HepG2 (cell line): ENCODE data around the gene PTRH2. TPM values are rescaled to one million over a fixed set of nuclear protein-coding genes. Genes with fewer than 3 reads are reported as not detected.
A peak's percentile ranks its signal among the peaks of the same experiment; 100 is the strongest.

Experiments used
- ATF3 ChIP-seq: sonication (generic); formaldehyde crosslinking; IDR thresholded peaks from 2 replicates; pipeline ENCODE4 v1.4.0; 2020; ENCODE audit warnings: missing genetic modification reagents
- BCLAF1 ChIP-seq: fragments of 450-650 bp; IDR thresholded peaks from 2 replicates; pipeline ENCODE4 v1.6.1; 2017; ENCODE audit warnings: mild to moderate bottlenecking
- CBX2 ChIP-seq, 2 experiments: fragments of 200-600 bp in 1 of 2; sonication (generic); formaldehyde crosslinking in 1 of 2; IDR thresholded peaks; 2 replicates each; pipeline versions ENCODE4 v1.7.0 to v1.8.1; 2018 to 2022; ENCODE audit warnings: low read depth in 2 of 2, low read length in 1 of 2, mild to moderate bottlenecking in 1 of 2, missing genetic modification reagents in 1 of 2
- GFI1 ChIP-seq: sonication (generic); formaldehyde crosslinking; IDR thresholded peaks from 2 replicates; pipeline ENCODE4 v1.5.0; 2020; ENCODE audit warnings: missing genetic modification reagents, mild to moderate bottlenecking, borderline replicate concordance
- HNRNPLL ChIP-seq: fragments of 200-400 bp; formaldehyde crosslinking; IDR thresholded peaks from 2 replicates; pipeline ENCODE4 v1.6.1; 2017; ENCODE audit warnings: mild to moderate bottlenecking, low read depth, low read length; ENCODE audit not compliant: poor library complexity, severe bottlenecking
- IRF2 ChIP-seq: IDR thresholded peaks from 2 replicates; pipeline ENCODE4 v1.6.1; 2018; ENCODE audit warnings: missing genetic modification reagents, missing compliant biosample characterization
- MLLT10 ChIP-seq: sonication (generic); formaldehyde crosslinking; IDR thresholded peaks from 2 replicates; pipeline ENCODE4 v1.4.0; 2020; ENCODE audit warnings: missing genetic modification reagents
- MTF1 ChIP-seq: sonication (generic); formaldehyde crosslinking; IDR thresholded peaks from 2 replicates; pipeline ENCODE4 v1.5.0; 2020; ENCODE audit warnings: missing genetic modification reagents
- NFE2 ChIP-seq: sonication (generic); formaldehyde crosslinking; IDR thresholded peaks from 2 replicates; pipeline ENCODE4 v1.4.0; 2020; ENCODE audit warnings: missing genetic modification reagents
- NR2F2 ChIP-seq: IDR thresholded peaks from 2 replicates; pipeline ENCODE4 v1.6.1; 2012; ENCODE audit warnings: low read depth, inconsistent platforms, borderline replicate concordance
- PHF5A ChIP-seq: IDR thresholded peaks from one replicate; pipeline ENCODE4 v1.6.1; 2018; ENCODE audit warnings: low read depth, missing genetic modification reagents; ENCODE audit not compliant: unreplicated experiment
- SATB2 ChIP-seq: sonication (generic); formaldehyde crosslinking; IDR thresholded peaks from 2 replicates; pipeline ENCODE4 v1.5.0; 2020; ENCODE audit warnings: missing genetic modification reagents
- SIX4 ChIP-seq: sonication (generic); formaldehyde crosslinking; IDR thresholded peaks from 2 replicates; pipeline ENCODE4 v1.4.0; 2020; ENCODE audit warnings: missing genetic modification reagents
- SP5 ChIP-seq: IDR thresholded peaks from 2 replicates; pipeline ENCODE4 v1.6.1; 2016; ENCODE audit warnings: low read depth, borderline replicate concordance
- SRSF1 ChIP-seq: fragments of 200-400 bp; formaldehyde crosslinking; optimal IDR thresholded peaks from 2 replicates; pipeline ENCODE3; 2017; ENCODE audit warnings: mild to moderate bottlenecking, low read depth, low read length, moderate library complexity
- SRSF4 ChIP-seq: fragments of 200-400 bp; formaldehyde crosslinking; IDR thresholded peaks from one replicate; pipeline ENCODE4 v1.6.1; 2018; ENCODE audit warnings: mild to moderate bottlenecking, low read depth, low read length, moderate library complexity; ENCODE audit not compliant: poor library complexity, severe bottlenecking
- ZNF333 ChIP-seq: sonication (generic); formaldehyde crosslinking; IDR thresholded peaks from 2 replicates; pipeline ENCODE4 v1.4.0; 2020; ENCODE audit warnings: mild to moderate bottlenecking, missing genetic modification reagents, borderline replicate concordance
- ZNF362 ChIP-seq: sonication (generic); formaldehyde crosslinking; IDR thresholded peaks from 2 replicates; pipeline ENCODE4 v1.4.0; 2020; ENCODE audit warnings: missing genetic modification reagents, mild to moderate bottlenecking, borderline replicate concordance
- ZNF772 ChIP-seq: sonication (generic); formaldehyde crosslinking; IDR thresholded peaks from 2 replicates; pipeline ENCODE4 v1.5.0; 2020; ENCODE audit warnings: mild to moderate bottlenecking, missing genetic modification reagents
- ZSCAN30 ChIP-seq: sonication (generic); formaldehyde crosslinking; IDR thresholded peaks from 2 replicates; pipeline ENCODE4 v1.5.0; 2020; ENCODE audit warnings: mild to moderate bottlenecking, missing genetic modification reagents
- polyA plus RNA-seq, 8 experiments: library from polyadenylated mRNA; depleted of rRNA in 3 of 8; stranded (reverse) in 7 of 8; unstranded in 1 of 8; fragments of >200 nt; fragmentation: Illumina TruSeq in 4 of 8; extraction: Trizol in 4 of 8; gene quantifications; 2 replicates each; pipeline versions ENCODE4 v1.2.1 to v1.2.3, GENCODE V29; 2011 to 2016; ENCODE audit warnings: low read depth in 4 of 8, missing spikeins in 1 of 8, mixed read lengths in 1 of 8; ENCODE audit not compliant: insufficient read depth in 1 of 8
- total RNA-seq, 5 experiments: library from RNA; depleted of rRNA; stranded (reverse); fragments of >200 nt; fragmentation: Illumina TruSeq; extraction: Trizol; gene quantifications; 2 replicates each; pipeline ENCODE4 v1.2.3, GENCODE V29; 2016; ENCODE audit warnings: low read depth in 1 of 5
- TF ChIP-seq, protein P1 (sequence below): sonication (generic); IDR thresholded peaks from 2 replicates; pipeline ENCODE4 v1.6.1; 2016; ENCODE audit warnings: low read depth, borderline replicate concordance
- TF ChIP-seq, protein P2 (sequence below): sonication (generic); formaldehyde crosslinking; IDR thresholded peaks from 2 replicates; pipeline ENCODE4 v1.4.0; 2020; ENCODE audit warnings: mild to moderate bottlenecking, missing genetic modification reagents

PTRH2 gene
- total and polyA plus RNA-seq, 2 of the 13 experiments (the other 11 are each of a cell fraction or from before 2014, with no cell fraction given), result 67.7 to 83.3 TPM

DNA sequence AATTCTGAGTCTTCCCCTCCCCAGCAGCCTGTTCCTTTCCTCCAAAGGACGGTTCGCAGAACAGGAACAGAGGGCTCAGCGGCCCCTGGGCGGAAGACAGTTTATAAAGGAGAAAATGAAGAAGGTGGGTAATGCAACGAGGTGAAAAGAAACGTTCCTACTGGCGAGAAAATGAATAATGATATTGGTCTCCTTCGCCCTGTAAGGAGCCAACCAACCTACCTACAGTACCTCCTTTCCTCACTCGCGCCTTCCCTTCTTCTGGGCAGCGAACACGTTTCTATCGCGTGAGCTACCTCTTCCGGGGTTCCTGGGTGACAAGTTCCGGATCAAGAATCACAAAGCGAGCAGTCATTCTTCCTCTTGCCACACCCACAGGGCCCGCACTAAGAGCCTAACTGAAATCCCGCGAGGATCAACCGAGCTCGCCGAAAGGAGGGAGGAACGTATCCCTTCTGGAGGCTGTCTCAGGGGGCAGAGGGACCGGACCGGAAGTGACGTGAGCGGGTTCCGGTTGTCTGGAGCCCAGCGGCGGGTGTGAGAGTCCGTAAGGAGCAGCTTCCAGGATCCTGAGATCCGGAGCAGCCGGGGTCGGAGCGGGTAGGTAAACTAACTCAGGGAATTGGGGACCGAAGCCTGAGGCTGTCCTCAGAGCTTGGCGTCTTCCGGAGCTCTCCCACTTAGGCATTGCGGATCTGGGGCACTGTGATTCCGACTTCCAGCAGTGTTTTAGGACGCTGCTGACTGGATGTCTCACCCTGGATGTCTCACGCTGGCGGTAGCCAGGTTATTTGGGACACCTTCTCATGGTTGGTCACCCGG, at the start of gene PTRH2, which contains the start of gene VMP1 (continued):
- TF ChIP-seq ATF3 (CRISPR knock-in tag) (0 out of 2 replicates have a peak, but pooled peaks have one; percentile 42), SP5 (CRISPR knock-in tag) (peak; percentile 86), MLLT10 (CRISPR knock-in tag) (no peak), ZNF362 (CRISPR knock-in tag) (no peak), BCLAF1 (no peak), ZNF772 (CRISPR knock-in tag) (no peak), PHF5A (CRISPR knock-in tag) (peak; percentile 69), SRSF1 (no peak), HNRNPLL (peak; percentile 51), NR2F2 (peak; percentile 14; the same call in 1 of the 2 replicates), SRSF4 (no peak), SIX4 (CRISPR knock-in tag) (no peak), NFE2 (0 out of 2 replicates have a peak, but pooled peaks have one; percentile 32), GFI1 (CRISPR knock-in tag) (no peak), MTF1 (CRISPR knock-in tag) (no peak), SATB2 (CRISPR knock-in tag) (0 out of 2 replicates have a peak, but pooled peaks have one; percentile 17), CBX2 (IDR thresholded peaks at IDR 0.05; ENCODE audit: low read depth, low read length) (no peak), CBX2 (CRISPR knock-in tag; IDR thresholded peaks at IDR 0.05; ENCODE audit: low read depth) (no peak), ZSCAN30 (CRISPR knock-in tag) (no peak), IRF2 (CRISPR knock-in tag) (peak; percentile 91), ZNF333 (CRISPR knock-in tag) (peak; percentile 81; the same call in 1 of the 2 replicates)
- TF ChIP-seq, protein P1, sequence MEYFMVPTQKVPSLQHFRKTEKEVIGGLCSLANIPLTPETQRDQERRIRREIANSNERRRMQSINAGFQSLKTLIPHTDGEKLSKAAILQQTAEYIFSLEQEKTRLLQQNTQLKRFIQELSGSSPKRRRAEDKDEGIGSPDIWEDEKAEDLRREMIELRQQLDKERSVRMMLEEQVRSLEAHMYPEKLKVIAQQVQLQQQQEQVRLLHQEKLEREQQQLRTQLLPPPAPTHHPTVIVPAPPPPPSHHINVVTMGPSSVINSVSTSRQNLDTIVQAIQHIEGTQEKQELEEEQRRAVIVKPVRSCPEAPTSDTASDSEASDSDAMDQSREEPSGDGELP, result no peak; the same call in 1 of the 2 replicates
- TF ChIP-seq, protein P2, sequence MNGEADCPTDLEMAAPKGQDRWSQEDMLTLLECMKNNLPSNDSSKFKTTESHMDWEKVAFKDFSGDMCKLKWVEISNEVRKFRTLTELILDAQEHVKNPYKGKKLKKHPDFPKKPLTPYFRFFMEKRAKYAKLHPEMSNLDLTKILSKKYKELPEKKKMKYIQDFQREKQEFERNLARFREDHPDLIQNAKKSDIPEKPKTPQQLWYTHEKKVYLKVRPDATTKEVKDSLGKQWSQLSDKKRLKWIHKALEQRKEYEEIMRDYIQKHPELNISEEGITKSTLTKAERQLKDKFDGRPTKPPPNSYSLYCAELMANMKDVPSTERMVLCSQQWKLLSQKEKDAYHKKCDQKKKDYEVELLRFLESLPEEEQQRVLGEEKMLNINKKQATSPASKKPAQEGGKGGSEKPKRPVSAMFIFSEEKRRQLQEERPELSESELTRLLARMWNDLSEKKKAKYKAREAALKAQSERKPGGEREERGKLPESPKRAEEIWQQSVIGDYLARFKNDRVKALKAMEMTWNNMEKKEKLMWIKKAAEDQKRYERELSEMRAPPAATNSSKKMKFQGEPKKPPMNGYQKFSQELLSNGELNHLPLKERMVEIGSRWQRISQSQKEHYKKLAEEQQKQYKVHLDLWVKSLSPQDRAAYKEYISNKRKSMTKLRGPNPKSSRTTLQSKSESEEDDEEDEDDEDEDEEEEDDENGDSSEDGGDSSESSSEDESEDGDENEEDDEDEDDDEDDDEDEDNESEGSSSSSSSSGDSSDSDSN (CRISPR knock-in tag), result peak; percentile 87
